Breast epithelium (tissue), 4 donors: ENCODE measurements around the gene RREB1. TPM values are rescaled to one million over a fixed set of nuclear protein-coding genes. Genes with fewer than 3 reads are reported as not detected.
A peak's percentile ranks its signal among the peaks of the same experiment; 100 is the strongest.

Experiments used
- DNase-seq, 2 donors: peaks; one replicate each; pipeline ENCODE4 v3.0.0-alpha.2; 2019; ENCODE audit warnings: low spot score in 2 of 2
- H3K27ac ChIP-seq, 2 donors: fragments of 200-600 bp; sonication (generic) in 1 of 2; one replicate each; pipeline ENCODE4 v1.5.1; 2016 to 2019; ENCODE audit warnings: mild to moderate bottlenecking in 1 of 2
- H3K27me3 ChIP-seq, 2 donors: fragments of 200-600 bp; sonication (generic) in 1 of 2; one replicate each; pipeline versions ENCODE4 v1.5.1 to v1.6.0; 2017 to 2019; ENCODE audit warnings: control low read depth in 1 of 2, mild to moderate bottlenecking in 1 of 2
- H3K36me3 ChIP-seq: fragments of 200-600 bp; one replicate; pipeline ENCODE4 v1.5.1; 2019
- H3K4me1 ChIP-seq, 2 donors: fragments of 200-600 bp; sonication (generic); one replicate each; pipeline ENCODE4 v1.5.1; 2016 to 2019; ENCODE audit warnings: control low read depth in 1 of 2
- H3K4me3 ChIP-seq, 3 donors: fragments of 200-600 bp; sonication (generic); 1 replicate in 2 of 3; 2 replicates in 1 of 3; pipeline ENCODE4 v1.5.1; 2016 to 2019; ENCODE audit warnings: mild to moderate bottlenecking in 3 of 3, moderate library complexity in 2 of 3
- H3K9me3 ChIP-seq, 2 donors: fragments of 200-600 bp; sonication (generic) in 1 of 2; one replicate each; pipeline ENCODE4 v1.5.1; 2016 to 2019; ENCODE audit warnings: control low read depth in 1 of 2
- CTCF ChIP-seq, 3 donors: fragments of 450-650 bp; IDR thresholded peaks; one replicate each; pipeline ENCODE4 v1.5.1; 2016 to 2017; ENCODE audit warnings: antibody characterized with exemption in 3 of 3, mild to moderate bottlenecking in 3 of 3, moderate library complexity in 3 of 3
- POLR2A ChIP-seq: fragments of 450-650 bp; IDR thresholded peaks from one replicate; pipeline ENCODE4 v1.6.1; 2016; ENCODE audit warnings: antibody characterized with exemption, mild to moderate bottlenecking, moderate library complexity
- POLR2AphosphoS5 ChIP-seq, 3 donors: sonication (generic); formaldehyde crosslinking; IDR thresholded peaks; one replicate each; pipeline ENCODE4 v1.6.1; 2017; ENCODE audit warnings: antibody characterized with exemption in 3 of 3
- intact Hi-C: fragments of 100-400 bp; cut with DNase I; formaldehyde crosslinking; loops from one replicate; pipeline ENCODE4 v1.15.1; 2023; ENCODE audit warnings: low total_unique reads
- total RNA-seq, 3 donors: library from RNA; depleted of rRNA; stranded (reverse); fragments of >200 nt; gene quantifications; one replicate each; pipeline ENCODE4 v1.1.0, GENCODE V29; 2016

RREB1 gene
- total RNA-seq, 3 donors from 2014 or later: 36.0 to 39.8 (median 39.7) TPM

- TF ChIP-seq CTCF (IDR thresholded peaks at IDR 0.05) (no peak), POLR2AphosphoS5 (IDR thresholded peaks at IDR 0.05) (no peak), POLR2A (no peak)
- H3K4me3 ChIP-seq: no peak overlapping the region
- H3K27ac ChIP-seq: no peak overlapping the region
- no peak for DNase-seq
- no peaks in the 10 kb centered on the region for H3K9me3 ChIP-seq
- intact Hi-C loops: no loop called here
- H3K36me3 ChIP-seq: no peaks in the 10 kb centered on the region
- H3K27me3 ChIP-seq: no peaks in the 10 kb centered on the region
- no peaks in the 10 kb centered on the region for H3K4me1 ChIP-seq
These were observed 7.5 kb upstream of the RREB1 start for GRCh38 chr6:7100072-7100752.

- H3K27ac ChIP-seq: no peak overlapping the region
- TF ChIP-seq POLR2AphosphoS5 (IDR thresholded peaks at IDR 0.05): no peak
- no peak for TF ChIP-seq CTCF (IDR thresholded peaks at IDR 0.05)
- TF ChIP-seq POLR2A: no peak
- no peaks in the 10 kb centered on the region for H3K36me3 ChIP-seq
- no peaks in the 10 kb centered on the region for H3K4me1 ChIP-seq
- no peaks in the 10 kb centered on the region for H3K9me3 ChIP-seq
- no peak for DNase-seq
- no peak overlapping the region for H3K4me3 ChIP-seq
- no peaks in the 10 kb centered on the region for H3K27me3 ChIP-seq
- intact Hi-C loops: no loop called here
These were observed 7.0 kb upstream of the RREB1 start for GRCh38 chr6:7100753-7101081.

GRCh38 chr6:7101290-7101689 lies 6.5 kb upstream of the RREB1 start:
- no peaks in the 10 kb centered on the region for H3K4me1 ChIP-seq
- no peak overlapping the region for H3K4me3 ChIP-seq
- no peak for DNase-seq
- no peaks in the 10 kb centered on the region for H3K36me3 ChIP-seq
- TF ChIP-seq POLR2A: no peak
- no peak for TF ChIP-seq CTCF (IDR thresholded peaks at IDR 0.05)
- no peak for TF ChIP-seq POLR2AphosphoS5 (IDR thresholded peaks at IDR 0.05)
- no peaks in the 10 kb centered on the region for H3K27me3 ChIP-seq
- intact Hi-C loops: no loop called here
- H3K9me3 ChIP-seq: no peaks in the 10 kb centered on the region
- no peak overlapping the region for H3K27ac ChIP-seq

- TF ChIP-seq POLR2AphosphoS5 (IDR thresholded peaks at IDR 0.05) (no peak), CTCF (IDR thresholded peaks at IDR 0.05) (no peak), POLR2A (no peak)
- Histone ChIP-seq H3K36me3 (no peaks in the 10 kb centered on the region), H3K4me1 (no peaks in the 10 kb centered on the region), H3K27me3 (no peaks in the 10 kb centered on the region), H3K27ac (no peak overlapping the region), H3K9me3 (no peaks in the 10 kb centered on the region), H3K4me3 (no peak overlapping the region)
- DNase-seq: no peak
- intact Hi-C loops: no loop called here
These were observed 3.0 kb upstream of the RREB1 start for GRCh38 chr6:7104752-7105151.

GRCh38 chr6:7106215-7106751 lies 1.5 kb upstream of the RREB1 start:
- Histone ChIP-seq H3K27me3 (no peaks in the 10 kb centered on the region), H3K4me1 (no peaks in the 10 kb centered on the region), H3K36me3 (no peaks in the 10 kb centered on the region), H3K27ac (peak overlapping the region; percentile 94 to 95), H3K4me3 (peak overlapping the region in 2 of 3 donors; percentile 84 to 92), H3K9me3 (no peaks in the 10 kb centered on the region)
- TF ChIP-seq POLR2AphosphoS5 (IDR thresholded peaks at IDR 0.05) (no peak), POLR2A (no peak), CTCF (IDR thresholded peaks at IDR 0.05) (no peak)
- no peak for DNase-seq
- intact Hi-C loops: no loop called here
